Gastroesophageal sphincter (tissue), 3 donors: ENCODE measurements around the gene TMEM220.

Source experiments
- CTCF ChIP-seq, 4 experiments: fragments of 200-600 bp in 2 of 4; fragments of 450-650 bp in 2 of 4; sonication (generic) in 1 of 4; IDR thresholded peaks; one replicate each; pipeline ENCODE4 v1.5.1; 2017 to 2019; ENCODE audit warnings: antibody characterized with exemption in 4 of 4, mild to moderate bottlenecking in 2 of 4, moderate library complexity in 2 of 4
- EP300 ChIP-seq: sonication (generic); formaldehyde crosslinking; IDR thresholded peaks from one replicate; pipeline ENCODE4 v1.6.1; 2017; ENCODE audit warnings: antibody characterized with exemption, mild to moderate bottlenecking
- POLR2A ChIP-seq, 2 donors: fragments of 450-650 bp; IDR thresholded peaks; one replicate each; pipeline ENCODE4 v1.6.1; 2017; ENCODE audit warnings: antibody characterized with exemption in 2 of 2, mild to moderate bottlenecking in 2 of 2, moderate library complexity in 1 of 2

- TF ChIP-seq POLR2A (IDR thresholded peaks at IDR 0.05) (no peak), CTCF (IDR thresholded peaks at IDR 0.05) (no peak), EP300 (no peak)
These were observed 27.8 kb upstream of the TMEM220 start for GRCh38 chr17:10757647-10758046.
